Kidney (tissue), 22 donors: ENCODE measurements around the gene THRB. TPM values are rescaled to one million over a fixed set of nuclear protein-coding genes. Genes with fewer than 3 reads are reported as not detected.
A peak's percentile ranks its signal among the peaks of the same experiment; 100 is the strongest.

Experiments used
- DNase-seq, 5 donors: peaks; one replicate each; pipeline ENCODE4 v3.0.0-alpha.2; 2013 to 2020
- FAIRE-seq: peaks from 2 replicates; lab custom pipeline; 2012; peaks lifted over from hg19 to GRCh38; lab: Jason Lieb, UNC
- H3K27ac ChIP-seq, 2 donors: one replicate each; pipeline ENCODE4 v1.7.0; 2013; ENCODE audit warnings: low read depth in 2 of 2, low read length in 2 of 2, inconsistent platforms in 1 of 2
- H3K27me3 ChIP-seq: one replicate; pipeline ENCODE4 v1.7.1; 2013; ENCODE audit warnings: low read length, inconsistent platforms; ENCODE audit not compliant: control insufficient read depth, insufficient read depth
- H3K36me3 ChIP-seq, 3 donors: one replicate each; pipeline versions ENCODE4 v1.7.0 to v1.7.1; 2013; ENCODE audit warnings: low read length in 3 of 3, control low read depth in 1 of 3, inconsistent platforms in 1 of 3; ENCODE audit not compliant: insufficient read depth in 3 of 3, control insufficient read depth in 2 of 3
- H3K4me1 ChIP-seq, 3 donors: one replicate each; pipeline versions ENCODE4 v1.7.0 to v1.7.1; 2013; ENCODE audit warnings: low read length in 3 of 3, inconsistent platforms in 1 of 3, low read depth in 1 of 3; ENCODE audit not compliant: control insufficient read depth in 2 of 3, insufficient read depth in 2 of 3
- H3K4me3 ChIP-seq, 3 donors: one replicate each; pipeline versions ENCODE4 v1.7.0 to v1.8.1; 2013; ENCODE audit warnings: low read length in 3 of 3, control low read depth in 1 of 3, inconsistent platforms in 1 of 3
- H3K9ac ChIP-seq, 3 donors: one replicate each; pipeline versions ENCODE4 v1.7.0 to v1.7.1; 2013; ENCODE audit warnings: low read length in 3 of 3, control low read depth in 1 of 3, inconsistent platforms in 1 of 3
- H3K9me3 ChIP-seq, 3 donors: one replicate each; pipeline versions ENCODE4 v1.7.0 to v1.7.1; 2013; ENCODE audit warnings: low read length in 3 of 3, control low read depth in 1 of 3, inconsistent platforms in 1 of 3; ENCODE audit not compliant: control insufficient read depth in 2 of 3, insufficient read depth in 1 of 3
- CTCF ChIP-seq: IDR thresholded peaks from 3 replicates; pipeline ENCODE4 v1.5.1; 2012; ENCODE audit warnings: mild to moderate bottlenecking, moderate library complexity, borderline replicate concordance; ENCODE audit not compliant: insufficient read depth; ENCODE audit errors: extremely low read depth
- intact Hi-C: fragments of 100-400 bp; cut with DNase I; formaldehyde crosslinking; loops from one replicate; pipeline ENCODE4 v1.11.1; 2022
- long read RNA-seq, 10 donors: library from polyadenylated mRNA in 1 of 10; unstranded in 1 of 10; transcript quantifications; one replicate each; pipeline ENCODE4 v2.0.0 and lab custom pipeline, GENCODE V29; 2021 to 2026
- polyA plus RNA-seq: library from polyadenylated mRNA; stranded (reverse); fragments of 350-450 nt; fragmentation: Illumina TruSeq; extraction: RNeasy Lipid Tissue Mini Kit (QIAGEN cat#74804); gene quantifications from one replicate; pipeline ENCODE4 v1.2.3, GENCODE V29; 2014; ENCODE audit warnings: low read depth, low replicate concordance; ENCODE audit not compliant: insufficient read depth
- total RNA-seq: library from RNA; stranded (reverse); fragmentation: NEBNext Ultra II Directional; extraction: Animal tissue kit (Norgen Biotek cat#: 25700); gene quantifications from one replicate; pipeline ENCODE4 v1.2.1, GENCODE V29; 2021
- donor health status: control.
- donor health status: control.
- donor health status: control.
- donor health status: control.
- donor health status: control.
- donor health status: DM: yes; HTN: yes; CAD: no.
- donor health status: Normal renal cell carcinoma (clear cell type).

THRB gene
- total RNA-seq: 17.2 TPM
- 4.5 TPM for polyA plus RNA-seq
- long read RNA-seq, donor 1: 0 reads
- long read RNA-seq, donor 2, partial matches to known transcripts: 0 of 1 reads
- long read RNA-seq, donor 2, other reads (novel, unspliced or antisense): 0 of 1 reads
- long read RNA-seq, donor 3: 0 reads
- long read RNA-seq, donor 4: 0 reads
- long read RNA-seq, donor 5: 0 reads
- long read RNA-seq, donor 6: 0 reads
- long read RNA-seq, donor 7, partial matches to known transcripts: 0 of 6 reads
- long read RNA-seq, donor 7, other reads (novel, unspliced or antisense): 6 of 6 reads
- long read RNA-seq, donor 8: 0 reads
- long read RNA-seq, donor 9: 0 reads
- long read RNA-seq, donor 10, full-length matches to known transcripts: 2 of 19 reads
- long read RNA-seq, donor 10, partial matches to known transcripts: 17 of 19 reads
- long read RNA-seq, donor 10, other reads (novel, unspliced or antisense): 0 of 19 reads

- H3K4me3 ChIP-seq: peak within 1 kb of the TSS; percentile 61 to 87 (median 80)
- H3K36me3 ChIP-seq: no peaks in the 10 kb centered on the region
- DNase-seq (peak; percentile 73 to 93 (median 83)), FAIRE-seq (no peak)
- H3K27ac ChIP-seq: peak within 1 kb of the TSS; percentile 91 to 95
- intact Hi-C loops: no loop called here
- H3K9ac ChIP-seq: peak within 1 kb of the TSS; percentile 14 to 84 (median 27)
- TF ChIP-seq CTCF: no peak
- H3K9me3 ChIP-seq: no peaks in the 10 kb centered on the region
- H3K27me3 ChIP-seq: peaks cover 10% of the 10 kb centered on the region
- H3K4me1 ChIP-seq: no peaks in the 10 kb centered on the region
These were observed at the start of gene THRB for GRCh38 chr3:24494618-24495325. TSS of gene THRB (minus strand) at chr3:24494850.

GRCh38 chr3:24541935-24542334 is 47.3 kb upstream of the THRB start:
- H3K27me3 ChIP-seq: no peaks in the 10 kb centered on the region
- no peaks in the 10 kb centered on the region for H3K36me3 ChIP-seq
- no peak for DNase-seq
- no peaks in the 10 kb centered on the region for H3K9me3 ChIP-seq
- H3K27ac ChIP-seq: no peak overlapping the region
- intact Hi-C loops: no loop called here
- H3K4me1 ChIP-seq: no peaks in the 10 kb centered on the region
- H3K4me3 ChIP-seq: no peak overlapping the region
- no peak for TF ChIP-seq CTCF
- no peak for FAIRE-seq
- no peak overlapping the region for H3K9ac ChIP-seq

GRCh38 chr3:24540821-24541220 is 46.2 kb upstream of the THRB start:
- no peaks in the 10 kb centered on the region for H3K27me3 ChIP-seq
- no peak for DNase-seq
- no peak for TF ChIP-seq CTCF
- no peaks in the 10 kb centered on the region for H3K4me1 ChIP-seq
- intact Hi-C loops: no loop called here
- H3K9ac ChIP-seq: no peak overlapping the region
- no peak overlapping the region for H3K4me3 ChIP-seq
- H3K9me3 ChIP-seq: no peaks in the 10 kb centered on the region
- H3K36me3 ChIP-seq: no peaks in the 10 kb centered on the region
- H3K27ac ChIP-seq: no peak overlapping the region
- no peak for FAIRE-seq
